Natural killer cell (primary cell): Measurements from ENCODE around the gene ANK3. TPM values are rescaled to one million over a fixed set of nuclear protein-coding genes. Genes with fewer than 3 reads are reported as not detected.

ENCODE experiments used
- ATAC-seq, 3 donors: fragments of 150-1000 bp in 2 of 3; fragments of 200-7000 bp in 1 of 3; cut with Tn5 transposase; 1 replicate in 1 of 3; 2 replicates in 2 of 3; pipeline ENCODE4 v1.10.0; 2021; ENCODE audit warnings: mild to moderate bottlenecking in 2 of 3, moderate library complexity in 2 of 3
- DNase-seq, 2 donors: peaks; one replicate each; pipeline versions ENCODE4 v3.0.0 to v3.0.0-alpha.2; 2013 to 2021; ENCODE audit warnings: mixed read lengths in 1 of 2
- H3K27ac ChIP-seq: one replicate; pipeline ENCODE4 v1.5.1; 2013; ENCODE audit warnings: mild to moderate bottlenecking, low read length
- H3K27me3 ChIP-seq: one replicate; pipeline ENCODE4 v1.6.1; 2013; ENCODE audit warnings: low read length; ENCODE audit not compliant: control insufficient read depth, insufficient read depth
- H3K36me3 ChIP-seq: one replicate; pipeline ENCODE4 v1.6.1; 2013; ENCODE audit warnings: low read length; ENCODE audit not compliant: control insufficient read depth, insufficient read depth
- H3K4me1 ChIP-seq: one replicate; pipeline ENCODE4 v1.6.1; 2013; ENCODE audit warnings: low read length; ENCODE audit not compliant: control insufficient read depth, insufficient read depth
- H3K4me3 ChIP-seq: one replicate; pipeline ENCODE4 v1.5.1; 2013; ENCODE audit warnings: low read length
- H3K9me3 ChIP-seq: one replicate; pipeline ENCODE4 v1.6.1; 2013; ENCODE audit warnings: low read length; ENCODE audit not compliant: control insufficient read depth, insufficient read depth
- H3K27ac Mint-ChIP-seq, 2 donors: one replicate each; pipeline ENCODE4 v1.8.0; 2022; ENCODE audit warnings: mild to moderate bottlenecking in 2 of 2, mixed read lengths in 2 of 2, moderate library complexity in 1 of 2
- H3K27me3 Mint-ChIP-seq, 2 donors: one replicate each; pipeline ENCODE4 v1.8.0; 2022; ENCODE audit warnings: low read depth in 2 of 2, mixed read lengths in 2 of 2
- H3K36me3 Mint-ChIP-seq: one replicate; pipeline ENCODE4 v1.8.0; 2022; ENCODE audit warnings: mixed read lengths
- H3K4me1 Mint-ChIP-seq, 2 donors: one replicate each; pipeline ENCODE4 v1.8.0; 2022; ENCODE audit warnings: mixed read lengths in 2 of 2
- H3K4me3 Mint-ChIP-seq: one replicate; pipeline ENCODE4 v1.8.0; 2022; ENCODE audit warnings: mild to moderate bottlenecking, moderate library complexity, mixed read lengths
- H3K9me3 Mint-ChIP-seq, 2 donors: one replicate each; pipeline ENCODE4 v1.8.0; 2022; ENCODE audit warnings: mixed read lengths in 2 of 2
- CTCF ChIP-seq: fragments of 200-600 bp; IDR thresholded peaks from one replicate; pipeline ENCODE4 v1.8.0; 2022; ENCODE audit warnings: antibody characterized with exemption
- WGBS: methylation state at CpG from one replicate; pipeline ENCODE4 v1.1.7; 2013; ENCODE audit warnings: missing lambda C conversion rate; ENCODE audit not compliant: insufficient coverage; 5-methylcytosine and 5-hydroxymethylcytosine counted together
- intact Hi-C: fragments of 100-400 bp; cut with micrococcal nuclease; formaldehyde crosslinking; loops from one replicate; pipeline ENCODE4 v1.14.2; 2022
- total RNA-seq, 4 donors: library from RNA; stranded (reverse); fragments of 120-200 nt in 1 of 4; gene quantifications; one replicate each; pipeline versions ENCODE4 v1.2.3 to v1.2.4, GENCODE V29; 2013 to 2022

Gene ANK3
- total RNA-seq, 3 donors from 2014 or later (not counting 1 experiment from before 2014, with no cell fraction given): 4.4 to 12.9 (median 11.4) TPM

GRCh38 chr10:60331886-60332285, 57.8 kb downstream of the ANK3 start:
- Mint-ChIP-seq H3K27me3 (no peaks in the 10 kb centered on the region), H3K4me3 (no peak overlapping the region), H3K36me3 (no peaks in the 10 kb centered on the region), H3K9me3 (peaks cover 0 to 3% of the 10 kb centered on the region in 2 donors), H3K4me1 (no peaks in the 10 kb centered on the region), H3K27ac (no peak overlapping the region)
- WGBS: 82% methylated on average over 3 of the region's 3 CpGs
- no peaks in the 10 kb centered on the region for H3K9me3 ChIP-seq
- intact Hi-C loops: no loop called here
- H3K27ac ChIP-seq: no peak overlapping the region
- DNase-seq (no peak), ATAC-seq (no peak)
- no peaks in the 10 kb centered on the region for H3K36me3 ChIP-seq
- no peak overlapping the region for H3K4me3 ChIP-seq
- no peaks in the 10 kb centered on the region for H3K4me1 ChIP-seq
- no peaks in the 10 kb centered on the region for H3K27me3 ChIP-seq
- TF ChIP-seq CTCF: no peak

- H3K4me1 Mint-ChIP-seq: no peaks in the 10 kb centered on the region
- H3K27ac Mint-ChIP-seq: no peak overlapping the region
- H3K36me3 ChIP-seq: no peaks in the 10 kb centered on the region
- no peaks in the 10 kb centered on the region for H3K9me3 Mint-ChIP-seq
- H3K27ac ChIP-seq: no peak overlapping the region
- DNase-seq: no peak
- H3K27me3 ChIP-seq: no peaks in the 10 kb centered on the region
- no peak overlapping the region for H3K4me3 ChIP-seq
- no peak overlapping the region for H3K4me3 Mint-ChIP-seq
- no peaks in the 10 kb centered on the region for H3K36me3 Mint-ChIP-seq
- WGBS: 88% methylated on average over 1 of the region's 2 CpGs
- intact Hi-C loops: no loop called here
- no peaks in the 10 kb centered on the region for H3K27me3 Mint-ChIP-seq
- no peaks in the 10 kb centered on the region for H3K4me1 ChIP-seq
- no peak for ATAC-seq
- TF ChIP-seq CTCF: no peak
- H3K9me3 ChIP-seq: no peaks in the 10 kb centered on the region
These were observed 66.5 kb downstream of the ANK3 start for GRCh38 chr10:60323162-60323561.

- no CpG with 5 or more reads among the region's 1 CpG for WGBS
- no peak overlapping the region for H3K27ac ChIP-seq
- Mint-ChIP-seq H3K27me3 (no peaks in the 10 kb centered on the region), H3K4me1 (no peaks in the 10 kb centered on the region), H3K27ac (no peak overlapping the region), H3K36me3 (no peaks in the 10 kb centered on the region), H3K4me3 (no peak overlapping the region), H3K9me3 (no peaks in the 10 kb centered on the region)
- DNase-seq (no peak), ATAC-seq (no peak)
- intact Hi-C loops: no loop called here
- H3K36me3 ChIP-seq: no peaks in the 10 kb centered on the region
- no peaks in the 10 kb centered on the region for H3K4me1 ChIP-seq
- no peaks in the 10 kb centered on the region for H3K27me3 ChIP-seq
- no peak overlapping the region for H3K4me3 ChIP-seq
- no peak for TF ChIP-seq CTCF
- no peaks in the 10 kb centered on the region for H3K9me3 ChIP-seq
These were observed 69.0 kb downstream of the ANK3 start for GRCh38 chr10:60320666-60321065.

- H3K36me3 Mint-ChIP-seq: no peaks in the 10 kb centered on the region
- no peak overlapping the region for H3K27ac Mint-ChIP-seq
- H3K27ac ChIP-seq: no peak overlapping the region
- no peaks in the 10 kb centered on the region for H3K4me1 Mint-ChIP-seq
- DNase-seq: no peak
- no peak for ATAC-seq
- H3K4me1 ChIP-seq: no peaks in the 10 kb centered on the region
- H3K4me3 Mint-ChIP-seq: no peak overlapping the region
- H3K9me3 Mint-ChIP-seq: no peaks in the 10 kb centered on the region
- H3K4me3 ChIP-seq: no peak overlapping the region
- H3K36me3 ChIP-seq: no peaks in the 10 kb centered on the region
- H3K27me3 ChIP-seq: no peaks in the 10 kb centered on the region
- no peaks in the 10 kb centered on the region for H3K27me3 Mint-ChIP-seq
- no CpG with 5 or more reads among the region's 1 CpG for WGBS
- TF ChIP-seq CTCF: no peak
- intact Hi-C loops: no loop called here
- H3K9me3 ChIP-seq: no peaks in the 10 kb centered on the region
These were observed 73.6 kb downstream of the ANK3 start for GRCh38 chr10:60316029-60316428.
